Hepatocyte (in vitro differentiated cells): ENCODE data around the gene STAC.
"Not testable (repeated sequence)": the region's sequence is repeated elsewhere in the genome, so short reads cannot be mapped to it uniquely, and the experiment has no call there.

Source experiments
- CTCF ChIP-seq: fragments of 200-600 bp; sonication (generic); IDR thresholded peaks from 2 replicates; pipeline ENCODE4 v1.5.1; 2016; ENCODE audit warnings: antibody characterized with exemption, mild to moderate bottlenecking; ENCODE audit not compliant: poor library complexity
- EZH2 ChIP-seq: fragments of 200-600 bp; sonication (generic); IDR thresholded peaks from 2 replicates; pipeline ENCODE4 v1.6.1; 2016; ENCODE audit warnings: antibody characterized with exemption, mild to moderate bottlenecking, borderline replicate concordance
- EZH2phosphoT487 ChIP-seq: fragments of 200-600 bp; sonication (generic); IDR thresholded peaks from one replicate; pipeline ENCODE4 v1.6.1; 2018; ENCODE audit warnings: antibody characterized with exemption, mild to moderate bottlenecking, low read depth, moderate library complexity; ENCODE audit not compliant: unreplicated experiment, severe bottlenecking

- not testable (repeated sequence) for TF ChIP-seq EZH2phosphoT487, CTCF, EZH2
Measured at GRCh38 chr3:36500053-36500452, 119.7 kb downstream of the STAC start.
